ENCODE measurements around the gene CIB4.

DNA sequence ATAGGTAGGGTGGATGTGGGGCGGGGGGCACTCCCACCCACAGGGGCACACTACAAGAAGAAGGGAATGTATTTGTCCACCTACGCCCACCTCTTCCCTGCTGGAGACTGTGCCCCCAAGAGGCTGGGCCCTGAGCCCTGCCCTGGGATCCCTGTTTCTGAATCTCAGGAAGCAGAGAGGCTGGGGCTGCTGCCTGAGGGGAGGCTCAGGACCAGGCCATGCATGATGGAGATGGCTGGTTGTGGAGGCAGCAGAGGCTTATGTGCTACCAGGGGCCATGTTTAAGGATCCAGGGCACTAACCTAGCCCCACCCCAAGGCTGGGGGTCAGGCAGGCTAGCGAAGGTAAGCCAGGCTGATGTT lies 82.1 kb downstream of the CIB4 start:
- TF ChIP-seq REST (IDR thresholded peaks at IDR 0.05; ENCODE audit: insufficient read depth in 1 of 2, low read depth in 2 of 2, low read length in 2 of 2) (no peak), SIN3A (IDR thresholded peaks at IDR 0.05; ENCODE audit: borderline replicate concordance, insufficient read depth, low read length) (no peak)
